KOPT-K1 (cell line): ENCODE data around the gene VDAC1.
A peak's percentile ranks its signal among the peaks of the same experiment; 100 is the strongest.
"Not testable (repeated sequence)": the region's sequence is repeated elsewhere in the genome, so short reads cannot be mapped to it uniquely, and the experiment has no call there.

Experiments
- H3K27ac ChIP-seq: fragments of 200-600 bp; sonication (generic); 2 replicates; pipeline ENCODE4 v1.5.1; 2016; ENCODE audit warnings: antibody characterized with exemption, mild to moderate bottlenecking, low read depth, low read length; ENCODE audit not compliant: poor library complexity, severe bottlenecking
- H3K36me3 ChIP-seq: fragments of 200-600 bp; sonication (generic); 2 replicates; pipeline ENCODE4 v1.5.1; 2017; ENCODE audit warnings: antibody characterized with exemption, mild to moderate bottlenecking, low read length, moderate library complexity; ENCODE audit not compliant: insufficient read depth
- H3K9me3 ChIP-seq: fragments of 200-600 bp; sonication (generic); 2 replicates; pipeline ENCODE4 v1.5.1; 2017; ENCODE audit warnings: antibody characterized with exemption, low read length, mild to moderate bottlenecking; ENCODE audit not compliant: insufficient read depth, poor library complexity, severe bottlenecking

Gene VDAC1

GRCh38 chr5:134030303-134030964, 25.7 kb upstream of the VDAC1 start:
- not testable (repeated sequence) for H3K36me3 ChIP-seq, H3K9me3 ChIP-seq, H3K27ac ChIP-seq

- H3K27ac ChIP-seq: no peak overlapping the region
- no peaks in the 10 kb centered on the region for H3K36me3 ChIP-seq
- H3K9me3 ChIP-seq: no peaks in the 10 kb centered on the region
These were observed 24.4 kb upstream of the VDAC1 start for GRCh38 chr5:134029156-134029555.

DNA sequence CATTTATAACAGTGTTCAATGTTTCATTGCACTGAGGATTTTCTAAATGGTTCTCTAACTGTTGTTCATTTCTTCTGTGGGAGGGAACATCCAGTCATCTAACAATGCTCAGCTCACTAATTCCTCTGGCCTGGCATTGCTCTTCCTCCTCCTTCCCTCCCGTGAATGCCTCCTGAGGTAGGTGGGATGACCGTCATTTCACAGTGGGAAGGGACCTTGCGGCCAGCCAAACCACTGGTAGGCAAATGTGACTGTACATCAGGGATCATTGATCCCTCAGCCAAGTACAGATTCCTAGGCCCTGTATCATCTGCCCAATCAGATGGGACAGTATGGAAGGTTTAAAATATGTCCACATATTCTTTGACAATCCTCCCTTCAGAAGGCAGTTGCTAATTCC, 23.7 kb upstream of the VDAC1 start:
- H3K27ac ChIP-seq: no peak overlapping the region
- H3K36me3 ChIP-seq: no peaks in the 10 kb centered on the region
- H3K9me3 ChIP-seq: no peaks in the 10 kb centered on the region

- Histone ChIP-seq H3K36me3 (no peaks in the 10 kb centered on the region), H3K9me3 (no peaks in the 10 kb centered on the region), H3K27ac (no peak overlapping the region)
These were observed 22.5 kb upstream of the VDAC1 start for GRCh38 chr5:134027288-134027615.

GRCh38 chr5:134026521-134027287, 21.9 kb upstream of the VDAC1 start:
- Histone ChIP-seq H3K36me3 (no peaks in the 10 kb centered on the region), H3K27ac (no peak overlapping the region), H3K9me3 (no peaks in the 10 kb centered on the region)

GRCh38 chr5:134025786-134026185, 21.0 kb upstream of the VDAC1 start:
- Histone ChIP-seq H3K9me3 (no peaks in the 10 kb centered on the region), H3K27ac (no peak overlapping the region), H3K36me3 (no peaks in the 10 kb centered on the region)

DNA sequence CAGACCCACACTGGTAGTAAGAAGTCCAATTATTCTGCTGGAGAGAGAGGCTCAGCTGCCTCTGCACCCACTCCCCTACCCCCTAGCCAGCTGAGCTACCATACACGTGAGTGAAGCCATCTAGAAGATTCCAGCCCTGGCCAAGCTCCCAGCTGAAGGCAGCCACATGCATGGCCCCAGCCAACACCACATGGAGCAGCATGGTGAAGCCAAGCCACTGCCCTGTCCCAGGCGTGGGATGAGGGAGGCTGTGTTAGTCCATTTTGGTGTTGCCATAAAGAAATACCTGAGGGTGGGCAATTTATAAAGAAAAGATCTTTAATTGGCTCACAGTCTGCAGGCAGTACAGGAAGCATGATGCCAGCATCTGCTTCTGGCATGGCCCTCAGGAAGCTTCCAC, 20.0 kb upstream of the VDAC1 start:
- H3K36me3 ChIP-seq: no peaks in the 10 kb centered on the region
- H3K9me3 ChIP-seq: no peaks in the 10 kb centered on the region
- no peak overlapping the region for H3K27ac ChIP-seq

- no peaks in the 10 kb centered on the region for H3K36me3 ChIP-seq
- no peaks in the 10 kb centered on the region for H3K9me3 ChIP-seq
- H3K27ac ChIP-seq: no peak overlapping the region
These were observed 17.6 kb upstream of the VDAC1 start for GRCh38 chr5:134022333-134022732.

- Histone ChIP-seq H3K27ac (no peak overlapping the region), H3K36me3 (no peaks in the 10 kb centered on the region), H3K9me3 (no peaks in the 10 kb centered on the region)
These were observed 15.4 kb upstream of the VDAC1 start for GRCh38 chr5:134020188-134020587.

DNA sequence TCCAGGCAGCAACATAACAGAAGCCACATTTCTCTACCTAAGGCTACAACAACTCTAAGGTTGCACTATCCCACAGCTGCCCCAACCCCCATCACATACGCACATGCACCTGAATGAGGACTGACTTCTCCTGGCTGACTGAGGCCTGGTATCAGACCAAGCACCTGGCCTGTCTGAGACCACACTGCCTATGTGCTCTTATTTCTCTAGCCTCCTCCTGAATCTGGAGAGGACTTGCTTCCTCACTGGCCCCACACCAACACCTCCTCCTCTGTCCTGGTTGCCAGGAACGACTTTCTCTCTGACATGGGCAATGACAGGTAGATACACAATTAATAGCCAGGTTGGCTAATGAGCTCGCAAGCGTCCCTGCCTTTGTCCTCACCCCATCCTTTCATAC, 14.9 kb upstream of the VDAC1 start:
- no peaks in the 10 kb centered on the region for H3K9me3 ChIP-seq
- H3K27ac ChIP-seq: no peak overlapping the region
- H3K36me3 ChIP-seq: no peaks in the 10 kb centered on the region

DNA sequence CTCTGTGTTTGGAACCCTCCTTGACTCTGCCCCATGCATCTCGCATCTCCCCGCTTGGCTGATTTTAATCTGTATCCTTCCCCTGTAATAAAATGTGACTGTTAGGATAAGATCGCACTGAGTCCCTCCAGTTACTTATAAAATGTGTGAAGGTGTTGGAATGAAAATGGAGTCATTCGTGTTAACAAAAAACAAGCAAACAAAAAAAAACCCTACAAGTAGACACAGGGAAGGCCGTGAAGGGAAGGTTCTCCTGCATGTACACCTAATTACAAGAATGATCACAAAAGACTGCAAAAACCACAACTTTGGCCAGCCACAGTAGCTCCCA, 14.2 kb upstream of the VDAC1 start:
- Histone ChIP-seq H3K27ac (no peak overlapping the region), H3K9me3 (no peaks in the 10 kb centered on the region), H3K36me3 (no peaks in the 10 kb centered on the region)

DNA sequence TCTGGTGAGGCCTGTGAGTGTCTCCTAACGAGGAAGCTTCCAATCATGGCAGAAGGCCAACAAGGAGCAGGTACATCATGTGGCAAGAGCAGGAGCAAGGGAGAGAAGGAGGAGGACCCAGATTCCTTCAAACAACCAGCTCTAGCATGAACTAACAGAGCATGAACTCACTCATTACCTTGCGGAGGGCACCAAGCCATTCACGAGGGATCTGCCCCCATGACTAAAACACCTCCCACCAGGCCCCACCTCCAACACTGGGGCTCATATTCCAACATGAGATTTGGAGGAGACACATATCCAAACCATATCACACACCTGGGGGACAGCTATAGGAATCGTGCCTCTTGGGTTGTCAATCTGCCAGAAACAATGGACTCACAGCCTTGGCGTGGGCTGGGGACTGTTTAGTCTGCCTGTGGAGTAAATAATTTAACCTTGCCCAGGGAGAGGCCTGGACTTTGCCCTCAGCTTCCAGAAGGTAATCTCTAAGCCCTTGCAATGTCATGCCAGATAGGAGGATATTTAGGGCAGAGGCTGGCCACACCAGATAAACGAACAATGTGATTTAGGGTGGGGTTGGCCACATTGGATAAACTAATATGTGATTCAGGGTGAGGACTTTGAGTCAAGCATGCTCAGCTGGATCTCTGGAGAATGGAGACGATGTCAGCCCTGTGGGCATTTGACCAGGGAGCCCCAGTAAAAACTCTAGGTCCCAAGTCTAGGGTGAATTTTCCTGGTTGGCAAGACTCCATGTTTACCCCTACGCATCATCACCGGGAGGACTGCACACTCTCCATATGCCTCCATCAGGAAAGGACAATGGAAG, 13.6 kb upstream of the VDAC1 start:
- H3K36me3 ChIP-seq: no peaks in the 10 kb centered on the region
- H3K27ac ChIP-seq: no peak overlapping the region
- H3K9me3 ChIP-seq: no peaks in the 10 kb centered on the region

DNA sequence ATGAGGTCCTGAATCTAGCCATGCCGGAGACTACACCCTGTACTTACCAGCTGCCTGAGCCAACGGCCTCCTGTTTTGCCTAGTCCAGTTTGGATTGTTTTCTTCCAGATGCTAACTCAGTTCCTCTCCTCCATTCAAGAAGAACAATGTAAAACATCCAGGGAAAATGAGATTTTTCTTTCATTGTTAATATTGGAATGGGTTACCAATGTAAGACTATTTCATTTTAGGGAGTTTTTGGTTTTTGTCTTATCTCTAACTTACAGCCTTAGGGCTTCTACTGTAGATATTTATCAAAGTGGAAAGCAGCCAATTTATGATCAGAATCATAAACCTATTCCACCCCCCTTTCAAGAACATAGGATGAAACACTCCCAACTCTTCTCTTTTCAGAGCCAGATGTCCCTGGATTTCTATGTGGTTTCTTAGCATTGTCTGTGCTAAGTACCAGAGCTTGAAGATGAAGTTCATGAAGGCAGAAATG, 3.5 kb upstream of the VDAC1 start:
- Histone ChIP-seq H3K9me3 (no peaks in the 10 kb centered on the region), H3K36me3 (no peaks in the 10 kb centered on the region), H3K27ac (no peak overlapping the region)

GRCh38 chr5:134007581-134008265, 2.9 kb upstream of the VDAC1 start:
- H3K27ac ChIP-seq: no peak overlapping the region
- no peaks in the 10 kb centered on the region for H3K9me3 ChIP-seq
- H3K36me3 ChIP-seq: peaks cover 4% of the 10 kb centered on the region; the same call in 1 of the 2 replicates

DNA sequence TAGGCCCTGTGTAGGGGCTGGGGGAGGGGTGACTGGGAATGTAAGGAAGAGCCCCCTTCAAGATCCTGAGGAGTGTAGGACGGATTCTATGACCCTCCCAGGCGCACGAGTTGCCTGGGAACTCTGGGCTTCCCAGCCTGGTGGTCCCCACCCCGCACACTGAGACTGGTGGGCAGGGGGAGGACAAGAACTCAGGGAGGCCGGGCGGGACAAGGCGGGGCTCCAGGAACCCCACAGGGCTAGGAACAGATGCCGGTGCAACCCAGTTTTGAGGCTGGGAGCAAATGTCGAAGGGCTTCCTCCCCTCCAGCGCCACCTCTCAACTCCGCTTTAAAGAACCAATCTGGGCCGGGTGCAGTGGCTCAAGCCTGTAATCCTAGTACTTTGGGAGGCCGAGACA, 1.3 kb upstream of the VDAC1 start:
- Histone ChIP-seq H3K27ac (peak overlapping the region; percentile 97), H3K36me3 (peaks cover 20% of the 10 kb centered on the region)

More for the DNA sequence above, 1.3 kb upstream of the VDAC1 start:
- no peaks in the 10 kb centered on the region for H3K9me3 ChIP-seq
